Calu3 (cell line): Measurements from ENCODE around the gene SLCO4A1. TPM values are rescaled to one million over a fixed set of nuclear protein-coding genes. Genes with fewer than 3 reads are reported as not detected.

ENCODE experiments used
- BruUV-seq: library from RNA; stranded (reverse); fragments of 400-500 nt; replicated peaks from 2 replicates; lab custom pipeline; 2021; lab: Mats Ljungman, UMichigan
- CTCF ChIA-PET: fragments of 300-600 bp; sonication (Branson Sonifier 250); formaldehyde crosslinking; loops from one replicate; lab custom pipeline; 2022; ENCODE audit warnings: antibody characterized with exemption; lab: Charles Lee
- DNase-seq: peaks from one replicate; pipeline ENCODE4 v3.0.0; 2022
- H3K27ac Mint-ChIP-seq: one replicate; pipeline ENCODE4 v1.8.0; 2022; ENCODE audit warnings: mixed read lengths; ENCODE audit not compliant: unreplicated experiment
- H3K27me3 Mint-ChIP-seq: one replicate; pipeline ENCODE4 v1.8.0; 2022; ENCODE audit warnings: mixed read lengths; ENCODE audit not compliant: unreplicated experiment
- H3K36me3 Mint-ChIP-seq: one replicate; pipeline ENCODE4 v1.8.0; 2022; ENCODE audit warnings: mild to moderate bottlenecking, moderate library complexity, mixed read lengths; ENCODE audit not compliant: insufficient read depth, unreplicated experiment
- H3K4me1 Mint-ChIP-seq: one replicate; pipeline ENCODE4 v1.8.0; 2022; ENCODE audit warnings: mild to moderate bottlenecking, low read depth, mixed read lengths; ENCODE audit not compliant: unreplicated experiment
- H3K4me3 Mint-ChIP-seq: one replicate; pipeline ENCODE4 v1.8.0; 2022; ENCODE audit warnings: mild to moderate bottlenecking, low read depth, moderate library complexity, mixed read lengths; ENCODE audit not compliant: unreplicated experiment
- H3K9me3 Mint-ChIP-seq: one replicate; pipeline ENCODE4 v1.8.0; 2022; ENCODE audit warnings: low read depth, mixed read lengths; ENCODE audit not compliant: unreplicated experiment
- intact Hi-C: fragments of 100-400 bp; cut with micrococcal nuclease; formaldehyde crosslinking; loops from one replicate; pipeline ENCODE4 v1.10.0; 2022; ENCODE audit not compliant: unreplicated experiment
- total RNA-seq: library from RNA; stranded (reverse); gene quantifications from 2 replicates; pipeline ENCODE4 v1.2.3, GENCODE V29; 2022
- TF ChIP-seq, protein P1 (sequence below): fragments of 200-600 bp; IDR thresholded peaks from one replicate; pipeline ENCODE4 v1.8.0; 2022; ENCODE audit warnings: antibody characterized with exemption; ENCODE audit not compliant: unreplicated experiment

SLCO4A1 gene
- total RNA-seq, 1 experiment from 2014 or later: 63.9 TPM

DNA sequence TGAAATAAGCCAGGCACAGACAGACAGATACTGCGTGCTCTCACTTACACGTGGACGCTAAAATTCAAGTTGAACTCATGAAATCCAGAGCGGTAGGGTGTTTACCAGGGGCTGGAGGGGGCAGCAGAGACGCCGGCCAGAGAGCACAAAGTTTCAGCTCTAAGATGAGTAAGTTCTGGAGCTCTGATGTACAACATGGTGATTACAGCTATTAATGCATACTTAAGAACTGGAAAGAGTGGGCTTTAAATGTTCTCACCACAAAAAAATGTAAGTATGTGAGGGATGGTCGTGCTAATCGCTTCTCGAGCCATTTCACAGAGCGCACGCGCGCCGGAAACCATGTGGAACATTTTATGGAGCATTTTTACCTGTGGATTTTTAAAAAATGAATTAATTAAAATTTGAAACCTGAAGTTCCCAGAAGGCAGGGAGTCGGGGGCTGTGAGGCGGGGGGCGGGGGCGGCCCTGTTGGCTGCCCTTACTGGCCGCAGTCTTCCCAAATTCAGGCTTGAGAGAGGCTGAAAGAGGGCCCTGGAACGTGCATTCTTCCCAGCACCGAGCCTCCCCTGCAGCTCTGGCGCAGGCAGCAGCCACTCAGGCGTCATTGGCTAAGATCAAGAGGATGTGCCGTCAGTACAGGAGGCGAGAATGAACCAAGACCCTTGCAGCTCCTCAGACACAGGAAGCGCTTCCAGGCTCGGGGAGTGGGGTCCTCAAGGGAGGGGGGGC lies 8.5 kb upstream of the SLCO4A1 start:
- Mint-ChIP-seq H3K9me3 (no peaks in the 10 kb centered on the region), H3K4me3 (no peak overlapping the region), H3K27ac (no peak overlapping the region), H3K4me1 (no peaks in the 10 kb centered on the region), H3K27me3 (peaks cover 59% of the 10 kb centered on the region), H3K36me3 (no peaks in the 10 kb centered on the region)
- no TSS peak for BruUV-seq
- TF ChIP-seq, protein P1, sequence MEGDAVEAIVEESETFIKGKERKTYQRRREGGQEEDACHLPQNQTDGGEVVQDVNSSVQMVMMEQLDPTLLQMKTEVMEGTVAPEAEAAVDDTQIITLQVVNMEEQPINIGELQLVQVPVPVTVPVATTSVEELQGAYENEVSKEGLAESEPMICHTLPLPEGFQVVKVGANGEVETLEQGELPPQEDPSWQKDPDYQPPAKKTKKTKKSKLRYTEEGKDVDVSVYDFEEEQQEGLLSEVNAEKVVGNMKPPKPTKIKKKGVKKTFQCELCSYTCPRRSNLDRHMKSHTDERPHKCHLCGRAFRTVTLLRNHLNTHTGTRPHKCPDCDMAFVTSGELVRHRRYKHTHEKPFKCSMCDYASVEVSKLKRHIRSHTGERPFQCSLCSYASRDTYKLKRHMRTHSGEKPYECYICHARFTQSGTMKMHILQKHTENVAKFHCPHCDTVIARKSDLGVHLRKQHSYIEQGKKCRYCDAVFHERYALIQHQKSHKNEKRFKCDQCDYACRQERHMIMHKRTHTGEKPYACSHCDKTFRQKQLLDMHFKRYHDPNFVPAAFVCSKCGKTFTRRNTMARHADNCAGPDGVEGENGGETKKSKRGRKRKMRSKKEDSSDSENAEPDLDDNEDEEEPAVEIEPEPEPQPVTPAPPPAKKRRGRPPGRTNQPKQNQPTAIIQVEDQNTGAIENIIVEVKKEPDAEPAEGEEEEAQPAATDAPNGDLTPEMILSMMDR: no peak
- CTCF ChIA-PET: interaction anchor here (0.6 to 1.0 kb wide), 3 partner anchors 10 to 210 kb away, joined by 3 to 4 read pairs (median 4); no protein-coding TSS in a partner anchor
- intact Hi-C loops: no loop called here
- DNase-seq: no peak

DNA sequence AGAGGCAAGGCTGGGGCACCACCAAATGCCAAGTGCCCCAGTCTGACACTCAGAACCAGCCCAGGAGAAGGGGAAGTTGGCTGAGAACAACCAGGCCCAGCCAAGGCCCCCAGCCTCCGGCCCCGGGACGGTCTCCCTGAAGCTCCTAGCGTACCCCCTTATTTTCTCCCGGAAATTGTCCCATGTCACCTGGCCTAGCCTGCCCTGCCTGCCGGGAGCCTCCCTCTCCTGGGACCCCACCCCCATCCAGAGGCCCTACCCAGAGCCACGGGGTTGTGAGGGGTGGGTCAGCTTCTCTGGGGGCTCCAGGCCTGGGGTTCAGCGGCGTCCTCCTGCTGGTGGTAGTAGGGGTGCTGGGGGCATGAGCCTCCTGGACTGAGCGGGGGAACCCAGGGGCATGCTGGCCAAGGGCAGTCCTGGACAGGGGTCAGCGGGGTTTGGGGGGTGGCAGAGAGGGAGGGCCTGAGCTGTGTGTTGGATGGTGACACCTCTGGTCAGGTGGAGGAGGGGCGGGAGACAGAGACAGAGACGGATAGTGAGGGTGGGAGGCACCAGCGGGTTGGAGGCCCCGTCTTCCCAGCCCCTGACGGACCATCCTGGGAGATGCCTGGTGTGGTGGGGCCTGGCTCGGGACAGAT lies 7.9 kb upstream of the SLCO4A1 start:
- H3K36me3 Mint-ChIP-seq: no peaks in the 10 kb centered on the region
- DNase-seq: no peak
- H3K4me3 Mint-ChIP-seq: no peak overlapping the region
- no peaks in the 10 kb centered on the region for H3K4me1 Mint-ChIP-seq
- intact Hi-C loops: no loop called here
- TF ChIP-seq, protein P1: no peak
- H3K27me3 Mint-ChIP-seq: peaks cover 66% of the 10 kb centered on the region
- BruUV-seq: no TSS peak
- H3K27ac Mint-ChIP-seq: no peak overlapping the region
- H3K9me3 Mint-ChIP-seq: no peaks in the 10 kb centered on the region
- CTCF ChIA-PET: interaction anchor here (0.6 to 1.0 kb wide), 2 partner anchors 58 to 210 kb away, joined by 3 to 4 read pairs; no protein-coding TSS in a partner anchor

DNA sequence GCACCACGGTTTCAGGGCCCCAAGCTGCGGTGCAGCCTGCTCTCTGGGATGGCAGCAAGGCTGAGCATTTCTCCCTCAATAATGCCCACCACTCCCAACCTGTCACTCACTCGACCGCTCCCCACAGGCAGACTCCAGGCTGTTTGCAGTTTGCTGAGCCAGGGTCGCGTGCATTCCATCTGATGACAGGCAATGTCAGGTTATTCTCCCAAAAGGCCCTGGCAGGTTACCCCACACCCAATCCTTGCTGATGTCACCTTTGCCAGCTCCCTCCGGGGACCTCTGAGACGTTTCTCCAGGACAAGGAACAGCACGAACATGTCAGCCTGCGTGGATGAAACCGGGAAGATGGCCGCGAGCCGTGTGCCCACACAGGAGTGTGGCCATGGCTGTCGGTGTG lies 7.1 kb upstream of the SLCO4A1 start:
- Mint-ChIP-seq H3K9me3 (no peaks in the 10 kb centered on the region), H3K27me3 (peaks cover 74% of the 10 kb centered on the region), H3K27ac (no peak overlapping the region), H3K4me1 (no peaks in the 10 kb centered on the region), H3K36me3 (no peaks in the 10 kb centered on the region), H3K4me3 (no peak overlapping the region)
- BruUV-seq: no TSS peak
- TF ChIP-seq, protein P1: no peak
- CTCF ChIA-PET: interaction anchor here (0.8 kb wide), 1 partner anchor 9 kb away, joined by 3 read pairs; no protein-coding TSS in a partner anchor
- intact Hi-C loops: no loop called here
- DNase-seq: no peak

DNA sequence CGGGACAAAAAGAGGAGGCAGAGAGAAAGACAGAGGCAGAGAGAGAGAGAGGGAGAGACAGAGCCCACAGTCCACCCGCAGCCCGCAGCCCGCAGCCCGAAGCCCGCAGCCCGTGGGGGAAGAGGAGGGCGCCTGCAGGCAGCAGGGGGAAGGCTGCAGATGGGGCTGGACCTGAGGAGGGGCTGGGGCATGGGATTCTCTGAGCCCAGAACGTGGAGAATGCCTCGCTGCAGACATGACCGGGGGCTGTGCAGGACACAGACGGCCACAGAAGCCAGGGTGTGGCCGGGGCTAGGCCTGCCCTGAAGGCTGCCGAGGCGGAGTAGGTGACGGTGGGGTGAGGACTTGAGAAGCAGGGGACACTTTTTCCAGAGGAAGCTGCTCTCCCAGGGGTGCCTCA lies 6.5 kb upstream of the SLCO4A1 start:
- no peaks in the 10 kb centered on the region for H3K9me3 Mint-ChIP-seq
- H3K4me1 Mint-ChIP-seq: no peaks in the 10 kb centered on the region
- H3K27ac Mint-ChIP-seq: no peak overlapping the region
- intact Hi-C loops: no loop called here
- BruUV-seq: no TSS peak
- TF ChIP-seq, protein P1: no peak
- H3K27me3 Mint-ChIP-seq: peaks cover 76% of the 10 kb centered on the region
- CTCF ChIA-PET: interaction anchor here (0.8 kb wide), 1 partner anchor 10 kb away, joined by 3 read pairs; no protein-coding TSS in a partner anchor
- no peak overlapping the region for H3K4me3 Mint-ChIP-seq
- DNase-seq: no peak
- H3K36me3 Mint-ChIP-seq: no peaks in the 10 kb centered on the region
